ENCODE data around the gene GALNT14.

Gene GALNT14

GRCh38 chr2:30871440-30871839 lies 266.8 kb downstream of the GALNT14 start:
- Mint-ChIP-seq H3K4me3 (no peak overlapping the region), H3K27me3 (peaks cover 36% of the 10 kb centered on the region), H3K9me3 (peaks cover 3% of the 10 kb centered on the region), H3K4me1 (ENCODE audit: low read depth) (peaks cover 3% of the 10 kb centered on the region), H3K36me3 (ENCODE audit: low read depth) (no peaks in the 10 kb centered on the region), H3K27ac (no peak overlapping the region)
- DNase-seq, result no peak

- peaks cover 6% of the 10 kb centered on the region for H3K4me1 Mint-ChIP-seq (ENCODE audit: low read depth)
- no peak overlapping the region for H3K27ac Mint-ChIP-seq
- DNase-seq, result no peak
- H3K9me3 Mint-ChIP-seq, result peaks cover 3% of the 10 kb centered on the region
- H3K4me3 Mint-ChIP-seq, result no peak overlapping the region
- H3K36me3 Mint-ChIP-seq (ENCODE audit: low read depth), result no peaks in the 10 kb centered on the region
- H3K27me3 Mint-ChIP-seq, result peaks cover 35% of the 10 kb centered on the region
Measured at GRCh38 chr2:30869988-30870387, 268.3 kb downstream of the GALNT14 start.

- Mint-ChIP-seq H3K36me3 (ENCODE audit: low read depth) (no peaks in the 10 kb centered on the region), H3K27ac (no peak overlapping the region), H3K27me3 (peaks cover 23% of the 10 kb centered on the region), H3K4me3 (no peak overlapping the region), H3K4me1 (ENCODE audit: low read depth) (peaks cover 6% of the 10 kb centered on the region), H3K9me3 (no peaks in the 10 kb centered on the region)
- DNase-seq, result no peak
Measured at GRCh38 chr2:30867385-30867784, 270.9 kb downstream of the GALNT14 start.

- Mint-ChIP-seq H3K27ac (no peak overlapping the region), H3K4me1 (ENCODE audit: low read depth) (peaks cover 6% of the 10 kb centered on the region), H3K36me3 (ENCODE audit: low read depth) (no peaks in the 10 kb centered on the region), H3K4me3 (no peak overlapping the region), H3K27me3 (peaks cover 23% of the 10 kb centered on the region), H3K9me3 (no peaks in the 10 kb centered on the region)
- no peak for DNase-seq
Measured at GRCh38 chr2:30866974-30867373, 271.3 kb downstream of the GALNT14 start.

- DNase-seq, result no peak
- Mint-ChIP-seq H3K4me3 (no peak overlapping the region), H3K36me3 (ENCODE audit: low read depth) (no peaks in the 10 kb centered on the region), H3K27ac (no peak overlapping the region), H3K9me3 (no peaks in the 10 kb centered on the region), H3K4me1 (ENCODE audit: low read depth) (peaks cover 6% of the 10 kb centered on the region), H3K27me3 (peaks cover 21% of the 10 kb centered on the region)
Measured at GRCh38 chr2:30865892-30866681, 272.2 kb downstream of the GALNT14 start.

- peaks cover 6% of the 10 kb centered on the region for H3K4me1 Mint-ChIP-seq (ENCODE audit: low read depth)
- no peaks in the 10 kb centered on the region for H3K9me3 Mint-ChIP-seq
- DNase-seq, result no peak
- H3K27me3 Mint-ChIP-seq, result peaks cover 21% of the 10 kb centered on the region
- H3K4me3 Mint-ChIP-seq, result no peak overlapping the region
- H3K36me3 Mint-ChIP-seq (ENCODE audit: low read depth), result no peaks in the 10 kb centered on the region
- H3K27ac Mint-ChIP-seq, result no peak overlapping the region
Measured at GRCh38 chr2:30865243-30865642, 273.0 kb downstream of the GALNT14 start.

GRCh38 chr2:30862054-30862651 lies 276.1 kb downstream of the GALNT14 start:
- Mint-ChIP-seq H3K4me3 (no peak overlapping the region), H3K36me3 (ENCODE audit: low read depth) (no peaks in the 10 kb centered on the region), H3K27me3 (peaks cover 13% of the 10 kb centered on the region), H3K9me3 (no peaks in the 10 kb centered on the region), H3K4me1 (ENCODE audit: low read depth) (peaks cover 6% of the 10 kb centered on the region), H3K27ac (no peak overlapping the region)
- no peak for DNase-seq

GRCh38 chr2:30860726-30861125 lies 277.5 kb downstream of the GALNT14 start:
- Mint-ChIP-seq H3K4me3 (no peak overlapping the region), H3K27ac (no peak overlapping the region), H3K36me3 (ENCODE audit: low read depth) (no peaks in the 10 kb centered on the region), H3K27me3 (peaks cover 2% of the 10 kb centered on the region), H3K9me3 (no peaks in the 10 kb centered on the region), H3K4me1 (ENCODE audit: low read depth) (no peaks in the 10 kb centered on the region)
- DNase-seq, result no peak
